ENCODE data around the gene KIF1A. TPM values are rescaled to one million over a fixed set of nuclear protein-coding genes. Genes with fewer than 3 reads are reported as not detected.

The KIF1A gene
- total and polyA plus RNA-seq, 3 experiments from 2014 or later: 1.6 to 1.8 TPM; not detected in 1

- H3K27ac Mint-ChIP-seq: peak overlapping the region in 1 of 8 donors; percentile 75
- no peaks in the 10 kb centered on the region for H3K4me1 Mint-ChIP-seq
- ChIA-PET CTCF (interaction anchor here (1.1 to 4.0 kb wide), 3 partner anchors 12 to 325 kb away, joined by 3 to 26 read pairs (median 11); no protein-coding TSS in a partner anchor), POLR2A (no interaction called here)
- no peak overlapping the region for H3K4me3 ChIP-seq (ENCODE audit: low read length)
- H3K27me3 Mint-ChIP-seq: peaks cover 3 to 15% of the 10 kb centered on the region in 2 donors
- H3K4me1 ChIP-seq (ENCODE audit: insufficient read depth, low read length): no peaks in the 10 kb centered on the region
- H3K4me3 Mint-ChIP-seq: no peak overlapping the region
- no peaks in the 10 kb centered on the region for H3K36me3 Mint-ChIP-seq
- no peaks in the 10 kb centered on the region for H3K9me3 Mint-ChIP-seq
- no peak overlapping the region for H3K27ac ChIP-seq (ENCODE audit: low read depth, low read length)
- H3K27me3 ChIP-seq (ENCODE audit: insufficient read depth, low read length, poor library complexity, severe bottlenecking): peaks cover 3% of the 10 kb centered on the region
- no peaks in the 10 kb centered on the region for H3K9me3 ChIP-seq (ENCODE audit: low read length)
- no peaks in the 10 kb centered on the region for H3K36me3 ChIP-seq (ENCODE audit: insufficient read depth, low read length)
- DNase-seq: no peak
Observed at GRCh38 chr2:240839152-240840143, 19.4 kb upstream of the KIF1A start.

GRCh38 chr2:240837621-240838020 lies 17.6 kb upstream of the KIF1A start:
- H3K4me1 Mint-ChIP-seq: no peaks in the 10 kb centered on the region
- Histone ChIP-seq H3K36me3 (ENCODE audit: insufficient read depth, low read length) (no peaks in the 10 kb centered on the region), H3K27ac (ENCODE audit: low read depth, low read length) (no peak overlapping the region), H3K9me3 (ENCODE audit: low read length) (no peaks in the 10 kb centered on the region), H3K27me3 (ENCODE audit: insufficient read depth, low read length, poor library complexity, severe bottlenecking) (peaks cover 3% of the 10 kb centered on the region), H3K4me3 (ENCODE audit: low read length) (no peak overlapping the region), H3K4me1 (ENCODE audit: insufficient read depth, low read length) (peaks cover 2% of the 10 kb centered on the region)
- CTCF ChIA-PET: no interaction called here
- H3K36me3 Mint-ChIP-seq: no peaks in the 10 kb centered on the region
- H3K9me3 Mint-ChIP-seq: no peaks in the 10 kb centered on the region
- no peak overlapping the region for H3K4me3 Mint-ChIP-seq
- peak overlapping the region in 1 of 8 donors; percentile 43 for H3K27ac Mint-ChIP-seq
- POLR2A ChIA-PET: no interaction called here
- peaks cover 3 to 15% of the 10 kb centered on the region in 2 donors for H3K27me3 Mint-ChIP-seq
- DNase-seq: no peak

- H3K27me3 Mint-ChIP-seq: peaks cover 5 to 15% of the 10 kb centered on the region in 2 donors
- no peak overlapping the region for H3K4me3 Mint-ChIP-seq
- CTCF ChIA-PET: no interaction called here
- H3K9me3 ChIP-seq (ENCODE audit: low read length): no peaks in the 10 kb centered on the region
- peaks cover 4% of the 10 kb centered on the region for H3K4me1 ChIP-seq (ENCODE audit: insufficient read depth, low read length)
- no peak overlapping the region for H3K27ac Mint-ChIP-seq
- no peak for DNase-seq
- no peaks in the 10 kb centered on the region for H3K36me3 ChIP-seq (ENCODE audit: insufficient read depth, low read length)
- POLR2A ChIA-PET: no interaction called here
- H3K27me3 ChIP-seq (ENCODE audit: insufficient read depth, low read length, poor library complexity, severe bottlenecking): peaks cover 3% of the 10 kb centered on the region
- no peak overlapping the region for H3K4me3 ChIP-seq (ENCODE audit: low read length)
- H3K27ac ChIP-seq (ENCODE audit: low read depth, low read length): no peak overlapping the region
- H3K36me3 Mint-ChIP-seq: no peaks in the 10 kb centered on the region
- peaks cover under 1 to 1% (median under 1%) of the 10 kb centered on the region in 3 donors for H3K4me1 Mint-ChIP-seq
- H3K9me3 Mint-ChIP-seq: no peaks in the 10 kb centered on the region
Observed at GRCh38 chr2:240836781-240837467, 16.9 kb upstream of the KIF1A start.

- no peaks in the 10 kb centered on the region for H3K36me3 Mint-ChIP-seq
- Histone ChIP-seq H3K4me3 (ENCODE audit: low read length) (no peak overlapping the region), H3K27ac (ENCODE audit: low read depth, low read length) (no peak overlapping the region), H3K9me3 (ENCODE audit: low read length) (no peaks in the 10 kb centered on the region), H3K4me1 (ENCODE audit: insufficient read depth, low read length) (peaks cover 11% of the 10 kb centered on the region), H3K36me3 (ENCODE audit: insufficient read depth, low read length) (no peaks in the 10 kb centered on the region), H3K27me3 (ENCODE audit: insufficient read depth, low read length, poor library complexity, severe bottlenecking) (no peaks in the 10 kb centered on the region)
- H3K4me3 Mint-ChIP-seq: no peak overlapping the region
- POLR2A ChIA-PET: no interaction called here
- DNase-seq: peak in 1 of 5 donors; percentile 38
- peaks cover 5 to 18% of the 10 kb centered on the region in 2 donors for H3K27me3 Mint-ChIP-seq
- H3K27ac Mint-ChIP-seq: peak overlapping the region in 3 of 8 donors; percentile 26 to 89 (median 64)
- H3K4me1 Mint-ChIP-seq: peaks cover 4 to 7% (median 6%) of the 10 kb centered on the region in 3 donors
- CTCF ChIA-PET: no interaction called here
- H3K9me3 Mint-ChIP-seq: no peaks in the 10 kb centered on the region
Observed at GRCh38 chr2:240835528-240835927, 15.5 kb upstream of the KIF1A start.

GRCh38 chr2:240834377-240834975 lies 14.5 kb upstream of the KIF1A start:
- POLR2A ChIA-PET: no interaction called here
- H3K9me3 Mint-ChIP-seq: no peaks in the 10 kb centered on the region
- DNase-seq: peak in 1 of 5 donors; percentile 36

GRCh38 chr2:240833724-240834285 lies 13.8 kb upstream of the KIF1A start:
- Mint-ChIP-seq H3K36me3 (no peaks in the 10 kb centered on the region), H3K27me3 (peaks cover 13 to 19% of the 10 kb centered on the region in 2 donors), H3K4me1 (peaks cover 4 to 7% (median 6%) of the 10 kb centered on the region in 3 donors), H3K9me3 (no peaks in the 10 kb centered on the region), H3K27ac (peak overlapping the region in 5 of 8 donors; percentile 26 to 77 (median 58)), H3K4me3 (no peak overlapping the region)
- Histone ChIP-seq H3K27ac (ENCODE audit: low read depth, low read length) (no peak overlapping the region), H3K4me3 (ENCODE audit: low read length) (no peak overlapping the region), H3K36me3 (ENCODE audit: insufficient read depth, low read length) (no peaks in the 10 kb centered on the region), H3K27me3 (ENCODE audit: insufficient read depth, low read length, poor library complexity, severe bottlenecking) (peaks cover 7% of the 10 kb centered on the region), H3K9me3 (ENCODE audit: low read length) (no peaks in the 10 kb centered on the region), H3K4me1 (ENCODE audit: insufficient read depth, low read length) (peaks cover 11% of the 10 kb centered on the region)
- CTCF ChIA-PET: interaction anchor here (1.4 kb wide), 1 partner anchor 320 kb away, joined by 3 read pairs; no protein-coding TSS in a partner anchor
- POLR2A ChIA-PET: no interaction called here
- DNase-seq: peak in 1 of 5 donors; percentile 24

More at GRCh38 chr2:240834377-240834975, 14.5 kb upstream of the KIF1A start:
- Mint-ChIP-seq H3K4me3 (no peak overlapping the region), H3K36me3 (no peaks in the 10 kb centered on the region), H3K27ac (peak overlapping the region in 1 of 8 donors; percentile 47), H3K4me1 (peaks cover 4 to 7% (median 6%) of the 10 kb centered on the region in 3 donors), H3K27me3 (peaks cover 8 to 15% of the 10 kb centered on the region in 2 donors)
- CTCF ChIA-PET: interaction anchor here (1.4 kb wide), 1 partner anchor 320 kb away, joined by 3 read pairs; no protein-coding TSS in a partner anchor
- Histone ChIP-seq H3K4me1 (ENCODE audit: insufficient read depth, low read length) (peaks cover 11% of the 10 kb centered on the region), H3K36me3 (ENCODE audit: insufficient read depth, low read length) (no peaks in the 10 kb centered on the region), H3K9me3 (ENCODE audit: low read length) (no peaks in the 10 kb centered on the region), H3K27ac (ENCODE audit: low read depth, low read length) (no peak overlapping the region), H3K27me3 (ENCODE audit: insufficient read depth, low read length, poor library complexity, severe bottlenecking) (peaks cover 2% of the 10 kb centered on the region), H3K4me3 (ENCODE audit: low read length) (no peak overlapping the region)

GRCh38 chr2:240832921-240833494 lies 13.0 kb upstream of the KIF1A start:
- no peaks in the 10 kb centered on the region for H3K36me3 Mint-ChIP-seq
- H3K4me3 ChIP-seq (ENCODE audit: low read length): no peak overlapping the region
- peaks cover 4 to 7% (median 6%) of the 10 kb centered on the region in 3 donors for H3K4me1 Mint-ChIP-seq
- DNase-seq: no peak
- H3K9me3 Mint-ChIP-seq: no peaks in the 10 kb centered on the region
- POLR2A ChIA-PET: no interaction called here
- H3K27me3 ChIP-seq (ENCODE audit: insufficient read depth, low read length, poor library complexity, severe bottlenecking): peaks cover 15% of the 10 kb centered on the region
- no peak overlapping the region for H3K4me3 Mint-ChIP-seq
- H3K27ac Mint-ChIP-seq: peak overlapping the region in 7 of 8 donors; percentile 26 to 83 (median 66)
- H3K27ac ChIP-seq (ENCODE audit: low read depth, low read length): peak overlapping the region; percentile 35
- peaks cover 11% of the 10 kb centered on the region for H3K4me1 ChIP-seq (ENCODE audit: insufficient read depth, low read length)
- H3K27me3 Mint-ChIP-seq: peaks cover 13 to 23% of the 10 kb centered on the region in 2 donors
- CTCF ChIA-PET: no interaction called here
- H3K9me3 ChIP-seq (ENCODE audit: low read length): no peaks in the 10 kb centered on the region
- H3K36me3 ChIP-seq (ENCODE audit: insufficient read depth, low read length): no peaks in the 10 kb centered on the region
